A673 (cell line): Measurements from ENCODE around the gene CLDN25. TPM values are rescaled to one million over a fixed set of nuclear protein-coding genes. Genes with fewer than 3 reads are reported as not detected.
"Not testable (repeated sequence)": the region's sequence is repeated elsewhere in the genome, so short reads cannot be mapped to it uniquely, and the experiment has no call there.

ENCODE experiments used
- BruUV-seq: library from RNA; stranded (reverse); fragments of 400-500 nt; replicated peaks from 2 replicates; lab custom pipeline; 2021; lab: Mats Ljungman, UMichigan
- CTCF ChIA-PET: fragments of 300-600 bp; sonication (Branson Sonifier 250); formaldehyde crosslinking; loops from one replicate; lab custom pipeline; 2022; ENCODE audit warnings: antibody characterized with exemption; lab: Charles Lee
- POLR2A ChIA-PET: fragments of 300-600 bp; sonication (Branson Sonifier 250); formaldehyde crosslinking; loops from one replicate; lab custom pipeline; 2022; ENCODE audit warnings: antibody characterized with exemption; ENCODE audit not compliant: low non-redundant PET; lab: Charles Lee
- DNase-seq: peaks from one replicate; pipeline ENCODE4 v3.0.0-alpha.2; 2015; ENCODE audit warnings: low spot score
- H3K27ac ChIP-seq: fragments of 200-600 bp; sonication (generic); 2 replicates; pipeline ENCODE4 v1.5.1; 2016; ENCODE audit warnings: mixed run types, low read depth, mild to moderate bottlenecking, mixed read lengths, antibody characterized with exemption, low read length; ENCODE audit not compliant: poor library complexity, severe bottlenecking
- H3K27me3 ChIP-seq: fragments of 200-600 bp; sonication (generic); replicated peaks from 2 replicates; pipeline ENCODE4 v1.6.1; 2017; ENCODE audit warnings: mixed run types, low read depth, mild to moderate bottlenecking, mixed read lengths, antibody characterized with exemption, low read length; ENCODE audit not compliant: insufficient read depth, poor library complexity
- H3K36me3 ChIP-seq: fragments of 200-600 bp; sonication (generic); 2 replicates; pipeline ENCODE4 v1.6.1; 2016; ENCODE audit warnings: mixed run types, mild to moderate bottlenecking, mixed read lengths, antibody characterized with exemption, low read length; ENCODE audit not compliant: insufficient read depth, poor library complexity, severe bottlenecking
- H3K4me1 ChIP-seq: fragments of 200-600 bp; sonication (generic); 2 replicates; pipeline ENCODE4 v1.6.1; 2017; ENCODE audit warnings: mixed run types, mild to moderate bottlenecking, mixed read lengths, antibody characterized with exemption, low read length; ENCODE audit not compliant: insufficient read depth, poor library complexity, severe bottlenecking
- H3K4me3 ChIP-seq: fragments of 200-600 bp; sonication (generic); 2 replicates; pipeline ENCODE4 v1.5.1; 2016; ENCODE audit warnings: low read depth, mixed run types, mild to moderate bottlenecking, mixed read lengths, low read length; ENCODE audit not compliant: poor library complexity, severe bottlenecking
- H3K9me3 ChIP-seq: fragments of 200-600 bp; sonication (generic); 2 replicates; pipeline ENCODE4 v1.6.1; 2016; ENCODE audit warnings: mixed run types, low read depth, mild to moderate bottlenecking, mixed read lengths, antibody characterized with exemption, low read length; ENCODE audit not compliant: poor library complexity, severe bottlenecking
- CTCF ChIP-seq: fragments of 300-800, 200-600 bp; sonication (generic); conservative IDR thresholded peaks from 2 replicates; pipeline ENCODE4 v1.5.1; 2017; ENCODE audit warnings: low read depth, mild to moderate bottlenecking, antibody characterized with exemption, low read length, moderate library complexity, mixed read lengths
- EZH2 ChIP-seq: fragments of 200-600 bp; sonication (generic); IDR thresholded peaks from 2 replicates; pipeline ENCODE4 v1.6.1; 2017; ENCODE audit warnings: borderline replicate concordance, low read depth, mild to moderate bottlenecking, mixed read lengths, antibody characterized with exemption, low read length; ENCODE audit not compliant: poor library complexity, severe bottlenecking
- intact Hi-C: fragments of 100-400 bp; cut with micrococcal nuclease; formaldehyde crosslinking; loops from one replicate; pipeline ENCODE4 v1.10.0; 2022; ENCODE audit not compliant: unreplicated experiment
- total RNA-seq: library from RNA; stranded (reverse); gene quantifications from 2 replicates; pipeline ENCODE4 v1.2.3, GENCODE V29; 2021

CLDN25 gene
- total RNA-seq, 1 experiment from 2014 or later = not detected

GRCh38 chr11:113781682-113782081 lies 2.1 kb downstream of the CLDN25 start:
- TF ChIP-seq EZH2 (no peak), CTCF (no peak)
- CTCF ChIA-PET = no interaction called here
- H3K27ac ChIP-seq = no peak overlapping the region
- no peak for DNase-seq
- no TSS peak for BruUV-seq
- intact Hi-C loops = no loop called here
- no peaks in the 10 kb centered on the region for H3K36me3 ChIP-seq
- H3K27me3 ChIP-seq = no peaks in the 10 kb centered on the region
- no peaks in the 10 kb centered on the region for H3K9me3 ChIP-seq
- peaks cover 13% of the 10 kb centered on the region for H3K4me1 ChIP-seq
- POLR2A ChIA-PET = no interaction called here
- H3K4me3 ChIP-seq = no peak overlapping the region

GRCh38 chr11:113782134-113782533 lies 2.5 kb downstream of the CLDN25 start:
- Histone ChIP-seq H3K27me3 (no peaks in the 10 kb centered on the region), H3K36me3 (no peaks in the 10 kb centered on the region), H3K4me1 (peaks cover 13% of the 10 kb centered on the region), H3K9me3 (no peaks in the 10 kb centered on the region), H3K4me3 (no peak overlapping the region), H3K27ac (no peak overlapping the region)
- ChIA-PET POLR2A (no interaction called here), CTCF (no interaction called here)
- TF ChIP-seq CTCF = no peak
- DNase-seq = no peak
- intact Hi-C loops = no loop called here
- no TSS peak for BruUV-seq

- CTCF ChIA-PET, H3K9me3 ChIP-seq, POLR2A ChIA-PET, H3K27me3 ChIP-seq, DNase-seq, H3K4me1 ChIP-seq, H3K27ac ChIP-seq, BruUV-seq, H3K4me3 ChIP-seq, intact Hi-C loops, H3K36me3 ChIP-seq: not testable (repeated sequence)
Observed at GRCh38 chr11:113789016-113789415, 9.4 kb downstream of the CLDN25 start.

GRCh38 chr11:113789675-113790320 lies 10.2 kb downstream of the CLDN25 start:
- TF ChIP-seq CTCF (no peak), EZH2 (no peak)
- Histone ChIP-seq H3K9me3 (no peaks in the 10 kb centered on the region), H3K36me3 (no peaks in the 10 kb centered on the region), H3K27me3 (no peaks in the 10 kb centered on the region), H3K4me1 (no peaks in the 10 kb centered on the region), H3K4me3 (no peak overlapping the region), H3K27ac (no peak overlapping the region)
- POLR2A ChIA-PET = no interaction called here
- no peak for DNase-seq
- CTCF ChIA-PET = no interaction called here
- intact Hi-C loops = no loop called here
- no TSS peak for BruUV-seq
